Osteoblast (primary cell): ENCODE measurements around the gene CACNA1H. TPM values are rescaled to one million over a fixed set of nuclear protein-coding genes. Genes with fewer than 3 reads are reported as not detected.
A peak's percentile ranks its signal among the peaks of the same experiment; 100 is the strongest.

Experiments
- DNase-seq: peaks from one replicate; pipeline ENCODE4 v3.0.0; 2011; ENCODE audit warnings: low spot score, mixed read lengths; ENCODE audit not compliant: insufficient read length; ENCODE audit errors: missing footprints
- H2AFZ ChIP-seq: 2 replicates; pipeline ENCODE4 v1.6.0; 2011; ENCODE audit warnings: mild to moderate bottlenecking, low read length
- H3K27ac ChIP-seq: 2 replicates; pipeline ENCODE4 v1.5.1; 2011; ENCODE audit warnings: mild to moderate bottlenecking, low read depth, low read length, moderate library complexity
- H3K27me3 ChIP-seq: 2 replicates; pipeline ENCODE4 v1.6.0; 2012; ENCODE audit warnings: mild to moderate bottlenecking, control low read depth, inconsistent platforms, low read length, moderate library complexity; ENCODE audit not compliant: insufficient read depth
- H3K36me3 ChIP-seq: 2 replicates; pipeline ENCODE4 v1.5.1; 2011; ENCODE audit warnings: mild to moderate bottlenecking, low read length, control low read depth, moderate library complexity; ENCODE audit not compliant: insufficient read depth
- H3K4me1 ChIP-seq: 2 replicates; pipeline ENCODE4 v1.5.1; 2011; ENCODE audit warnings: mild to moderate bottlenecking, low read length, control low read depth, moderate library complexity; ENCODE audit not compliant: insufficient read depth
- H3K4me2 ChIP-seq: 2 replicates; pipeline ENCODE4 v1.6.0; 2011; ENCODE audit warnings: mild to moderate bottlenecking, low read length; ENCODE audit not compliant: insufficient read depth
- H3K4me3 ChIP-seq: fragments of 200-600 bp; sonication (generic); 3 replicates; pipeline ENCODE4 v1.5.1; 2012; ENCODE audit warnings: mild to moderate bottlenecking, low read length, inconsistent platforms; ENCODE audit not compliant: insufficient read depth
- H3K79me2 ChIP-seq: 2 replicates; pipeline ENCODE4 v1.6.0; 2012; ENCODE audit warnings: mild to moderate bottlenecking, low read length, control low read depth, inconsistent platforms; ENCODE audit not compliant: insufficient read depth
- H3K9me3 ChIP-seq: 2 replicates; pipeline ENCODE4 v1.5.1; 2011; ENCODE audit warnings: low read depth, low read length, control low read depth
- H4K20me1 ChIP-seq: 2 replicates; pipeline ENCODE4 v1.6.0; 2012; ENCODE audit warnings: mild to moderate bottlenecking, low read length, control low read depth; ENCODE audit not compliant: insufficient read depth
- total RNA-seq: library from RNA; depleted of rRNA; stranded (reverse); fragments of >200 nt; gene quantifications from 2 replicates; pipeline ENCODE4 v1.2.3, GENCODE V29; 2012
- TF ChIP-seq, protein P1 (sequence below): IDR thresholded peaks from 2 replicates; pipeline ENCODE4 v1.5.1; 2011; ENCODE audit warnings: mild to moderate bottlenecking, low read depth, low read length, moderate library complexity; ENCODE audit errors: extremely low read depth

Gene CACNA1H
- under 0.01 TPM in 2 replicates for total RNA-seq

DNA sequence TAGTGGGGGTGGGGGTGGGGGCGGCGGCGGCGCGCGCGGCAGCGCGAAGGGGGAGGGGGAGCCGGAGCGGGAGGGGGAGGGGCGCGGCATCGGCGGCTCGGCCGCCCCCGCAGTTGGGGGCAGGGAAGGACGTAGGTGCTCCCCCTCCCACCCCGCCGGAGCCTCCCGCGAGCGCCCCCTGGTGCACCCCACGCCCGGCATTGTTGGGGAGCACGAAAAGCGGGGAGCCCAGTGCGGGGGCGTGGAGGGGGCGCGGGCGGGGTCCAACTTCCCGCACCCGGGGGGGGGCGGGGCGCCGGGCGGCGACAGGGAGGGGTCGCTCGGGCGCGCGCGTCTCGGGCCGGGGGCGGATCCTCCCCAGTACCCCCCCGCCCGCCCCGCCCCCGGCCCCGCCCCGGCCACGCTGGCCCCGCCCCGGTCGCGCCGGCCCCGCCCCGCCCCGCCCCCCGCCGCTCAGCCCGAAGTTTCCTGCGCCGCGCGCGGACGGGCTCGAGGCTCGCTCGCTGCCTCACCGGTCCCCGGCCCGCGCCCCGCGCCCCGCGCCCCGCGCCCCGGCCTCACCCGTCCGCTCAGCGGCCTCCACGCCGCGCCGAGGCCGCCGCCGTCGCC, at the start of gene CACNA1H:
CACNA1H (plus strand) TSS at position 456 of the 609 bp plus-strand sequence. CDS start 632 bp downstream, outside the sequence.
- no peaks in the 10 kb centered on the region for H4K20me1 ChIP-seq
- no peak within 1 kb of the TSS for H3K4me2 ChIP-seq
- H3K27me3 ChIP-seq: peaks cover 32% of the 10 kb centered on the region
- no peaks in the 10 kb centered on the region for H3K79me2 ChIP-seq
- no peaks in the 10 kb centered on the region for H3K4me1 ChIP-seq
- TF ChIP-seq, protein P1, sequence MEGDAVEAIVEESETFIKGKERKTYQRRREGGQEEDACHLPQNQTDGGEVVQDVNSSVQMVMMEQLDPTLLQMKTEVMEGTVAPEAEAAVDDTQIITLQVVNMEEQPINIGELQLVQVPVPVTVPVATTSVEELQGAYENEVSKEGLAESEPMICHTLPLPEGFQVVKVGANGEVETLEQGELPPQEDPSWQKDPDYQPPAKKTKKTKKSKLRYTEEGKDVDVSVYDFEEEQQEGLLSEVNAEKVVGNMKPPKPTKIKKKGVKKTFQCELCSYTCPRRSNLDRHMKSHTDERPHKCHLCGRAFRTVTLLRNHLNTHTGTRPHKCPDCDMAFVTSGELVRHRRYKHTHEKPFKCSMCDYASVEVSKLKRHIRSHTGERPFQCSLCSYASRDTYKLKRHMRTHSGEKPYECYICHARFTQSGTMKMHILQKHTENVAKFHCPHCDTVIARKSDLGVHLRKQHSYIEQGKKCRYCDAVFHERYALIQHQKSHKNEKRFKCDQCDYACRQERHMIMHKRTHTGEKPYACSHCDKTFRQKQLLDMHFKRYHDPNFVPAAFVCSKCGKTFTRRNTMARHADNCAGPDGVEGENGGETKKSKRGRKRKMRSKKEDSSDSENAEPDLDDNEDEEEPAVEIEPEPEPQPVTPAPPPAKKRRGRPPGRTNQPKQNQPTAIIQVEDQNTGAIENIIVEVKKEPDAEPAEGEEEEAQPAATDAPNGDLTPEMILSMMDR: no peak
- no peak within 1 kb of the TSS for H2AFZ ChIP-seq
- no peaks in the 10 kb centered on the region for H3K36me3 ChIP-seq
- no peaks in the 10 kb centered on the region for H3K9me3 ChIP-seq
- no peak within 1 kb of the TSS for H3K4me3 ChIP-seq
- H3K27ac ChIP-seq: no peak within 1 kb of the TSS
- DNase-seq: peak; percentile 93

DNA sequence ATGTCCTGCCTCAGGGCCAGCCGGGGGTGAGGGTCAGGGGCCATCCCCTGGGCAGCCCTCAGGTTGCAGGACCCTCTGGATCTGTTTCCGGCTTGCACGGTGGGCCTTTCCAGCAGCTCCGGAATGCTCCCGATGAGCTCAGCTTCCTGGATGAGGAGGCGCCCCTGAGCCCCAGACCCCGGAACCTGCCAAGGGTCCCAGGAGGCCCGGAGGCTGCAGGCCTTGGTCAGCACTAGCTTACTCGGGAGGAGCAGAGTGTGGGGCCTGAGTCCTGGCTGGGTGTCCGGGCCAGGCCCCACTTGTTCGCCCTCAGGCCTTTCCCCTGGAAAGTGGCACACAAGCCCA, 49.3 kb upstream of the CACNA1H start:
- Histone ChIP-seq H3K79me2 (no peaks in the 10 kb centered on the region), H3K4me1 (no peaks in the 10 kb centered on the region), H3K27ac (no peak overlapping the region), H3K4me3 (no peak overlapping the region), H3K4me2 (no peak overlapping the region), H3K27me3 (peaks cover 12% of the 10 kb centered on the region), H3K36me3 (no peaks in the 10 kb centered on the region), H4K20me1 (no peaks in the 10 kb centered on the region), H3K9me3 (no peaks in the 10 kb centered on the region), H2AFZ (no peak overlapping the region)
- no peak for DNase-seq
- TF ChIP-seq, protein P1: no peak

DNA sequence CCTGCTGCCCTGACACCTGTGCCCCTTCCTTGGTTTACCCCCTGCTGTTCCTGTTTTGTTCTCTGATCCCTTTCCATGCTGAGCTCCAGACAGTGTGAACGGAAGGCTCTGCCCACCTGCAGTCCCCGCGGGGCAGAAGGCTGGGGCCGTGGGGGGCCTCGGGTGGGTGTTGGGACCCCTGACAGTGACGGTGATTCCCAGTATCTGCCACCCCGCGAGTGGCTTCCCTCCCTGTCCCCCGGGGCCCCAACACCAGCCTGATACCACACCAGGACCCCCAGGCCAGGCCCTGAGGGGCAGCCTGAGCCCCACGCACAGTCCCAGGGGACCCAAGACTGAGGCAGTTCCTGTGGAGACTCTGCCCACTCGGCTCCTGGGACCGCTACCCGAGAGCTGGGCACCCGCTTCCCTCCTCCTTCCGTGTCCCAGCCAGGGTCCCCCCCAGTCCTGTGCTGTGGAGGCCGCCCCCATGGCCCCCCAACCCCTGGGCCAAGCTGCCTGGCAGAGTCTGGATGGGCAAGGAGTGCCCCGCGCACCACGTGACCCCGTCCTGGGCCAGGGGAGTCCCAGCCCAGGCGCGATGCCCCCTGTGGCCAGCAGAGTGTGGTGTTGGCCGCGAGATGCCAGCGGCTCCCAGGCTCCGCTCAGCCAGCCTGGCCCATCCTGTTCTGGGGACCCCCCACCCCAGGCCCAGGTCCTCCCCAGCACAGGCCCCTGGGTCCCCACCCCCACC, 46.9 kb upstream of the CACNA1H start:
- Histone ChIP-seq H4K20me1 (no peaks in the 10 kb centered on the region), H3K79me2 (no peaks in the 10 kb centered on the region), H2AFZ (no peak overlapping the region), H3K27me3 (peaks cover 33% of the 10 kb centered on the region), H3K4me3 (no peak overlapping the region), H3K4me2 (no peak overlapping the region), H3K9me3 (no peaks in the 10 kb centered on the region), H3K4me1 (no peaks in the 10 kb centered on the region), H3K36me3 (no peaks in the 10 kb centered on the region), H3K27ac (no peak overlapping the region)
- TF ChIP-seq, protein P1: peak; percentile 60
- peak; percentile 100 for DNase-seq

DNA sequence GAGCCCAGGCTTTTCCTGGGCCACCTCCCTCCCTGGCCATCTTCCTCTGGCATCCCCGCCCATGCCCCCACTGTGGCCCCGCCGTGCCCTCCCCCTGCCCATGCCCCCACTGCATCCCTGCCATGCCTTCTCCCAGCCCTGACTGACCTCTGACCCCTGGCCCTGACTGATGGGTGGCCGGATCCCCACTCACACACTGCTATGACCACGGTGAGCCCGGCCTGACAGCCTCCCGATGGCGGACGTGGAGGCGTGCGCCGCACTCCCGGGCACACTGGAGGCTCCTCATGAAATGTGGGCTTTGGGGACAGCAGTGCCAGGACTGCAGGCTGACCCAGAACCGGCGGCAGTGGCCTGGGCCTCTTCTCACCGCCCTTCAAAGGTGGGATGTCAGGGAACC, 46.2 kb upstream of the CACNA1H start:
- Histone ChIP-seq H2AFZ (no peak overlapping the region), H3K4me3 (no peak overlapping the region), H3K4me2 (no peak overlapping the region), H3K4me1 (no peaks in the 10 kb centered on the region), H4K20me1 (no peaks in the 10 kb centered on the region), H3K27me3 (peaks cover 33% of the 10 kb centered on the region), H3K9me3 (no peaks in the 10 kb centered on the region), H3K79me2 (no peaks in the 10 kb centered on the region), H3K36me3 (no peaks in the 10 kb centered on the region), H3K27ac (no peak overlapping the region)
- DNase-seq: no peak
- TF ChIP-seq, protein P1: no peak
